GM12878 (cell line): ENCODE measurements around the gene NTM. TPM values are rescaled to one million over a fixed set of nuclear protein-coding genes. Genes with fewer than 3 reads are reported as not detected.

Experiments
- ATAC-seq: fragments of 200-7000 bp; cut with Tn5 transposase; 3 replicates; pipeline ENCODE4 v1.9.1; 2020; ENCODE audit warnings: mild to moderate bottlenecking, moderate library complexity
- BruUV-seq: library from RNA; stranded (reverse); fragments of 400-500 nt; replicated peaks from 2 replicates; lab custom pipeline; 2021; lab: Mats Ljungman, UMichigan
- CTCF ChIA-PET: fragments of 300-600 bp; sonication (Branson Sonifier 250); formaldehyde crosslinking; extraction: SDS; loops from one replicate; lab custom pipeline; 2021; ENCODE audit warnings: inconsistent platforms; lab: Yijun Ruan, JAX
- POLR2A ChIA-PET: fragments of 350-600 bp; formaldehyde crosslinking; extraction: SDS; loops from one replicate; lab custom pipeline; 2021; ENCODE audit warnings: inconsistent platforms; lab: Charles Lee
- RAD21 ChIA-PET: fragments of 300-600 bp; sonication (Branson Sonifier 250); formaldehyde crosslinking; loops from one replicate; lab custom pipeline; 2023; ENCODE audit warnings: antibody characterized with exemption; ENCODE audit not compliant: unreplicated experiment; lab: Charles Lee
- SMC1A ChIA-PET: fragments of 300-600 bp; sonication (Branson Sonifier 250); formaldehyde crosslinking; loops from one replicate; lab custom pipeline; 2023; ENCODE audit not compliant: unreplicated experiment, uncharacterized antibody; lab: Charles Lee
- DNase-seq: peaks from one replicate; pipeline ENCODE4 v3.0.0-alpha.2; 2011; ENCODE audit warnings: low read depth, low spot score
- FAIRE-seq: peaks from 3 replicates; lab custom pipeline; 2011; peaks lifted over from hg19 to GRCh38; lab: Jason Lieb, UNC
- H2AFZ ChIP-seq: 2 replicates; pipeline ENCODE4 v1.6.0; 2011; ENCODE audit warnings: low read depth, low read length, control low read depth; ENCODE audit not compliant: control insufficient read depth
- H3K27ac ChIP-seq: 2 replicates; pipeline ENCODE4 v1.5.1; 2011; ENCODE audit warnings: control low read depth; ENCODE audit not compliant: control insufficient read depth, insufficient read depth
- H3K27me3 ChIP-seq, 2 experiments: replicated peaks in 1 of 2; 2 replicates each; pipeline versions ENCODE4 v1.6.0 to v1.6.1; 2011; ENCODE audit warnings: low read length in 1 of 2; ENCODE audit not compliant: control insufficient read depth in 2 of 2, insufficient read depth in 2 of 2
- H3K36me3 ChIP-seq, 2 experiments: 2 replicates each; pipeline ENCODE4 v1.5.1; 2011; ENCODE audit warnings: low read length in 1 of 2; ENCODE audit not compliant: control insufficient read depth in 2 of 2, insufficient read depth in 2 of 2
- H3K4me1 ChIP-seq: 2 replicates; pipeline ENCODE4 v1.6.1; 2011; ENCODE audit warnings: mild to moderate bottlenecking, low read length, moderate library complexity, mixed read lengths; ENCODE audit not compliant: control insufficient read depth, insufficient read depth
- H3K4me2 ChIP-seq: 2 replicates; pipeline ENCODE4 v1.6.0; 2011; ENCODE audit warnings: control low read depth; ENCODE audit not compliant: control insufficient read depth, insufficient read depth
- H3K4me3 ChIP-seq: fragments of 200-600 bp; sonication (generic); 2 replicates; pipeline ENCODE4 v1.5.1; 2016
- H3K79me2 ChIP-seq: 2 replicates; pipeline ENCODE4 v1.6.0; 2011; ENCODE audit warnings: low read length; ENCODE audit not compliant: control insufficient read depth, insufficient read depth
- H3K9ac ChIP-seq: 2 replicates; pipeline ENCODE4 v1.8.0; 2011; ENCODE audit warnings: low read length, control low read depth, mixed read lengths; ENCODE audit not compliant: control insufficient read depth, insufficient read depth
- H3K9me3 ChIP-seq: replicated peaks from 3 replicates; pipeline ENCODE4 v1.5.1; 2011; ENCODE audit warnings: mild to moderate bottlenecking, low read length; ENCODE audit not compliant: control insufficient read depth, insufficient read depth
- H4K20me1 ChIP-seq: 2 replicates; pipeline ENCODE4 v1.6.0; 2011; ENCODE audit not compliant: control insufficient read depth, insufficient read depth
- BCL3 ChIP-seq: IDR thresholded peaks from 2 replicates; pipeline ENCODE4 v1.6.1; 2011; ENCODE audit warnings: borderline replicate concordance, low read depth, mild to moderate bottlenecking, moderate library complexity, low read length; ENCODE audit not compliant: insufficient read depth, poor library complexity, severe bottlenecking
- CREB1 ChIP-seq: IDR thresholded peaks from 2 replicates; pipeline ENCODE4 v1.6.1; 2012; ENCODE audit warnings: low read depth, mild to moderate bottlenecking, inconsistent platforms
- DPF2 ChIP-seq: fragments of 450-650 bp; IDR thresholded peaks from 2 replicates; pipeline ENCODE4 v1.6.1; 2017; ENCODE audit warnings: mild to moderate bottlenecking
- FOS ChIP-seq: IDR thresholded peaks from 3 replicates; pipeline ENCODE4 v1.6.1; 2011; ENCODE audit warnings: borderline replicate concordance; ENCODE audit not compliant: insufficient read length; ENCODE audit errors: extremely low read depth
- JUNB ChIP-seq: IDR thresholded peaks from 2 replicates; pipeline ENCODE4 v1.6.1; 2016; ENCODE audit warnings: antibody characterized with exemption, mild to moderate bottlenecking
- MEF2B ChIP-seq: fragments of 450-650 bp; IDR thresholded peaks from 2 replicates; pipeline ENCODE4 v1.6.1; 2018; ENCODE audit warnings: mild to moderate bottlenecking, moderate library complexity; ENCODE audit not compliant: partially characterized antibody, poor library complexity, severe bottlenecking
- NFXL1 ChIP-seq: fragments of 450-650 bp; IDR thresholded peaks from 2 replicates; pipeline ENCODE4 v1.6.1; 2017; ENCODE audit warnings: antibody characterized with exemption, mild to moderate bottlenecking, borderline replicate concordance
- PRDM15 ChIP-seq: fragments of 450-650 bp; formaldehyde crosslinking; IDR thresholded peaks from 2 replicates; pipeline ENCODE4 v1.4.0; 2020; ENCODE audit warnings: mild to moderate bottlenecking, moderate library complexity
- SMC3 ChIP-seq: IDR thresholded peaks from 2 replicates; pipeline ENCODE4 v1.6.1; 2011; ENCODE audit warnings: low read length, improper control_type of control experiment, borderline replicate concordance
- TCF3 ChIP-seq: IDR thresholded peaks from 2 replicates; pipeline ENCODE4 v1.6.1; 2012; ENCODE audit warnings: low read depth, mild to moderate bottlenecking, low read length, borderline replicate concordance; ENCODE audit not compliant: insufficient read depth
- ZBED1 ChIP-seq: IDR thresholded peaks from 2 replicates; pipeline ENCODE4 v1.6.1; 2016; ENCODE audit warnings: borderline replicate concordance
- WGBS: methylation state at CpG from one replicate; pipeline ENCODE4 v1.1.6; 2016; ENCODE audit warnings: low lambda C conversion rate; ENCODE audit not compliant: insufficient replicate concordance, insufficient coverage; ENCODE audit errors: missing lambda C conversion rate; 5-methylcytosine and 5-hydroxymethylcytosine counted together
- in situ Hi-C: fragments of 300-500 bp; cut with MboI; formaldehyde crosslinking; loops from 9 replicates; pipeline ENCODE4 v1.14.3; 2018; ENCODE audit warnings: mixed read lengths
- intact Hi-C: fragments of 100-400 bp; cut with micrococcal nuclease; formaldehyde crosslinking; loops from one replicate; pipeline ENCODE4 v1.14.2; 2022; ENCODE audit not compliant: unreplicated experiment
- polyA plus RNA-seq, 11 experiments: library from polyadenylated mRNA; depleted of rRNA in 4 of 11; unstranded in 6 of 11; stranded (reverse) in 5 of 11; fragments of >200 nt; fragmentation: Nextera tagmentation in 4 of 11; fragmentation: Illumina TruSeq in 1 of 11; extraction: Ambion mirVana in 4 of 11; extraction: Trizol in 1 of 11; gene quantifications; 1 replicate in 1 of 11; 2 replicates in 10 of 11; pipeline versions ENCODE4 v1.2.1 to v1.2.3, GENCODE V29; 2011 to 2016; ENCODE audit warnings: inconsistent platforms in 2 of 11, missing spikeins in 2 of 11, low read depth in 1 of 11
- total RNA-seq, 4 experiments: library from RNA; depleted of rRNA in 3 of 4; stranded (reverse); fragments of >200 nt in 3 of 4; fragmentation: Illumina TruSeq in 1 of 4; extraction: Trizol in 1 of 4; gene quantifications; 2 replicates each; pipeline versions ENCODE4 v1.2.1 to v1.2.3, GENCODE V29; 2013 to 2021

Gene NTM
- total and polyA plus RNA-seq, 10 of the 15 experiments (the other 5 are each of a cell fraction or from before 2014, with no cell fraction given) = not detected

GRCh38 chr11:131592734-131593133 is 222.3 kb downstream of the NTM start:
- Histone ChIP-seq H3K27me3 (peaks cover 2 to 3% of the 10 kb centered on the region in 2 experiments; a peak in 2 of 4 replicates), H3K9me3 (no peaks in the 10 kb centered on the region), H3K4me2 (no peak overlapping the region), H3K36me3 (no peaks in the 10 kb centered on the region), H3K4me3 (no peak overlapping the region), H3K27ac (no peak overlapping the region), H3K9ac (no peak overlapping the region), H2AFZ (no peak overlapping the region), H3K79me2 (no peaks in the 10 kb centered on the region), H3K4me1 (no peaks in the 10 kb centered on the region), H4K20me1 (no peaks in the 10 kb centered on the region)
- ChIA-PET RAD21 (no interaction called here), SMC1A (no interaction called here), POLR2A (no interaction called here), CTCF (no interaction called here)
- intact Hi-C loops (no loop called here), in situ Hi-C loops (no loop called here)
- FAIRE-seq = no peak
- no peak for DNase-seq
- no peak for TF ChIP-seq ZBED1
- no peak for TF ChIP-seq JUNB
- TF ChIP-seq PRDM15 = no peak
- no peak for TF ChIP-seq NFXL1
- TF ChIP-seq BCL3 = no peak
- TF ChIP-seq MEF2B = no peak
- no peak for TF ChIP-seq DPF2
- TF ChIP-seq TCF3 = no peak
- no peak for TF ChIP-seq CREB1
- no peak for TF ChIP-seq SMC3
- TF ChIP-seq FOS = no peak
- WGBS = 0% methylated on average over 2 of the region's 2 CpGs
- no peak for ATAC-seq
- BruUV-seq = no TSS peak
